DMS53 treated with DMSO at 0.1 percent for 48 hours (cell line): ENCODE results near the gene RBFOX2.

Experiments used
- DNase-seq: peaks from one replicate; lab custom pipeline; 2025; ENCODE audit not compliant: unreplicated experiment; lab: John Stamatoyannopoulos, UW

RBFOX2 gene

GRCh38 chr22:35785181-35785923 is 243.3 kb downstream of the RBFOX2 start:
- DNase-seq = no peak

DNA sequence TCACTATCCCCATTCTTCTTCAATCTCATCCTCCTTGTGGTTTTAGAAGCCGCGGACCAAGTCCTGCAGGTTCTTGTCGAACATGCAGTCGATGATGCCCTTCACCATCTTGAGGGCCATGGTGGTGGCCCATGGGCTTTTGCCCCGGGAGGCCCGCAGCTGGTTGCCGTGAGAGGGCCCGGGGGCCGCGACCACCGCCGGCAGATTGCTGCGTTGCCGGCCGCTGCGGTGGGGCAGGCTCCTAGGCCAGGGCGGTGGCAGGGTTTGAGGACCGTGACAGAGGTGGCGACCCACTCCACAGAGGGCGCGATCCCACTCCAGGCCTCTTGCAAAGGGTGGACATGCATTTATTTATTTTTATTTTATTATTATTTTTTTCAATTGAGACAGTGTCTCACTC is 244.0 kb downstream of the RBFOX2 start:
- no peak for DNase-seq

DNA sequence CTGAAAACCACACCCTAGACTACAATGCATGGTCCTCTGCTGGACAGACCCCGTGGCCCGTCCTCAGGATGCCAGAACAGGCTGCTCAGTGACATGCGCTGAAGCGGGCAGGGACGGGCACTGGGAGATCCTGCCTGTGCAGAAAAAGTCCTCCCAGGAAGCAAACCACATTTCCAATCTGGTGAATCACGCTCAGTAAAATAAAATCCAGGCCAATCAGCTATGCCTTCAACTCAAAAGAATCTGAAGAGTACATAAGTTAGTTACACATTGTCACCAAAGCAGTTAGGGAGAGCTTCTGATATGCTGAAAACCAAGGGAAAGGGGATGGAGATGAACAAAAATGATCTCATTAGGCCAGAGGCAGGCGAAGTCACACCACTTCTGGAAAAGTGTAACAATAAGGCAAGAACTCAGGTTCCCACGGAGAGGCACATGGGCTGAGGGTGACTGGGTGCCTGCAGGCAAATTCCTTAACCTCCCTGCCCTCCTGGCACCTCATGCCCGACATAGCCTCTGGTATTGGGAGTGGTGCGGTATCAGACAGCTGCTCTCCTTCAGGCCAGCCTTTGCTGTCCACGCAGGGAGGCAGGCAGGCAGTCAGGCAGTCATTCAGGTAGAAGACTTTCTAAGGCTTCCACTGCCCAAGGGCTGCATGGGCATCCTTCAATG is 244.5 kb downstream of the RBFOX2 start:
- DNase-seq = no peak

- DNase-seq = no peak
Measured at GRCh38 chr22:35782504-35782903, 246.1 kb downstream of the RBFOX2 start.

GRCh38 chr22:35781898-35782297 is 246.7 kb downstream of the RBFOX2 start:
- no peak for DNase-seq

- no peak for DNase-seq
Measured at GRCh38 chr22:35777335-35777975, 251.2 kb downstream of the RBFOX2 start.

- no peak for DNase-seq
Measured at GRCh38 chr22:35775339-35775738, 253.3 kb downstream of the RBFOX2 start.

- no peak for DNase-seq
Measured at GRCh38 chr22:35769974-35770373, 258.6 kb downstream of the RBFOX2 start.

DNA sequence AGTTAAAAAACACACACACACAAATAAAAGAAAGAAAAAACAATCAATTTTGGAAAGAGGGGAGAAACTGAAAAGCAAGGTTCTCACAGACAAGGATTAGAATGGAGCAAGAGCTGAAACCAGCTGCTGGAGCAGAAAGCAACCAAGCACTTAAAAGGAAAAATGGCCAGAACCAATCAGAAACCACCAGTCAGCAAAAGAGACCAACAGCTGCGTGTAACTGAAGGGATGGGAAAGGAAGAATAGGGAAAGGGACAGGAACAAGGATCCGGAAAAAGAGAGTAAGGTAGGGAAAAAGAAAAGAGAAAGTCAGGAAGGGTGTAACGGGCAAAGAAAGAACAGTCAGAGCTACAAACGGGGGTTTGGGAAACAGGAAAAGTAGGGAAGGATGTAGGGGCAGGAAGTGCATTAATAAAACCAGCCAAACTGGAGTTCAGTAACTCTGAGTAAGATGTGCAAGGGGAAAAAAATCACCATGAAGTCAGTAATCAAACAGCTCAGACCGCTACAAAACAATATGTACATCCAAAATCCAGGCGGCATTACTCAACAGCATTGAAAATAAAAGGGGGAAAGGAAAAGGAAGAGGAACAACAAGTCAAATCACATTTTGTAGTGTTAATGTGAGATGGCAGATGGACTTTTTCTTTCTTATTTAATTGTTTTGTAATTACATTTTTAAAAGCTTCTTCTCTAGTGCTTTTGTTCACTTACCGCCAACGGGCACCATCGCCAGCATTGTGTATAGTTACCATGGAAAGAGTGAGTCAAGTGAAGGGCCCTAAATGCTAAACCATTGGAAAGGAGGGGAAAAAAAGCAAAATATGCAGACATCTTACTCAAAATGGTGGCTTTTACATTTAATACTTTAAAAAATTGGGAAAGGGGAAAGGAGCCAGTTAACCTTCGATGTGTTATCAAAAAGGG is 261.7 kb downstream of the RBFOX2 start:
- DNase-seq = no peak

DNA sequence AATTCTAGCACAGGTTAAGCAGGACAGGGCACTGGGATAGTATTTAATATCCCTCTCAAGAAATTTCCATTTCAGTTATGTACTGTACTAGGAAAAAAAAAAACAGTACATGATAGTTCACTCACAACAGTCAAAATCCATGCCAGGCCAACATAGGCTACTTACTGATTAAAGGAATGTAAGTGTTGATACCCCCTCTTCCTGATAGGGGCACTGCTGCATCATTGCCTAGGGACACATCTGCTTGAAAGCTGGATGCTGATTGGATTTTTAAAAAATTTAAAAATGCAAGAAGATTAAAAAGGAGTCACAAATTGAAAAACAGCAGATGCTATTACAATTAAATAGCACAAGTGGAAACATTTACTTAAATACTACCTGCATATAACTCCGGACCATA is 267.6 kb downstream of the RBFOX2 start:
- DNase-seq = no peak

GRCh38 chr22:35758394-35758793 is 270.2 kb downstream of the RBFOX2 start:
- DNase-seq = no peak

- DNase-seq = no peak
Measured at GRCh38 chr22:35756722-35757121, 271.9 kb downstream of the RBFOX2 start.

GRCh38 chr22:35754761-35755160 is 273.9 kb downstream of the RBFOX2 start:
- DNase-seq = no peak

GRCh38 chr22:35752863-35753189 is 275.8 kb downstream of the RBFOX2 start:
- no peak for DNase-seq

GRCh38 chr22:35752006-35752862 is 276.4 kb downstream of the RBFOX2 start:
- no peak for DNase-seq

- no peak for DNase-seq
Measured at GRCh38 chr22:35749808-35750207, 278.8 kb downstream of the RBFOX2 start.

- no peak for DNase-seq
Measured at GRCh38 chr22:35746946-35747703, 281.5 kb downstream of the RBFOX2 start.

DNA sequence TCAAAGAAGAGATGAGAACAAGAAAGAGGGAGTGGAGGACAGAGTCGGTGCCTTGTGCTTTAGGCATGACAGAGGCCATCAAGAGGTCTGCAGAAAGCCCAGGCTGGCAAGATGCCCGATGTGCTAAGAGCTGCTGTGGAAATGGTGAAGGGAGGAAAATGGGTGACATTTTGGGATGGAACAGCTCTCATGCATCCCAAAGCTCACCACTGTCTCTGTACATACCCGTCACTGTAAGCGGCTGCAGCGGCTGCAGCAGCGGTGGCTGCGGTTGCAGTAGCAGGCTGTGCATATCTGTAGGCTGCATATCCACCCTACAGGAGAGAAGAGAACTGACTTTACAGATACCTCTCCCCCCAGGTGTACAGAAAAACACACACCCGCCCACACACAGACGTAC is 282.4 kb downstream of the RBFOX2 start:
- DNase-seq = no peak

GRCh38 chr22:35743326-35743860 is 285.2 kb downstream of the RBFOX2 start:
- DNase-seq = no peak
